GM12878 (cell line): ENCODE results near the gene PMM1.

Experiments
- BACH1 ChIP-seq: fragments of 450-650 bp; IDR thresholded peaks from 2 replicates; pipeline ENCODE4 v1.6.1; 2017; ENCODE audit warnings: mild to moderate bottlenecking, borderline replicate concordance
- BCL3 ChIP-seq: IDR thresholded peaks from 2 replicates; pipeline ENCODE4 v1.6.1; 2011; ENCODE audit warnings: borderline replicate concordance, low read depth, mild to moderate bottlenecking, moderate library complexity, low read length; ENCODE audit not compliant: insufficient read depth, poor library complexity, severe bottlenecking
- CHD2 ChIP-seq: IDR thresholded peaks from 2 replicates; pipeline ENCODE4 v1.6.1; 2011; ENCODE audit warnings: low read depth, low read length, improper control_type of control experiment, borderline replicate concordance
- EP300 ChIP-seq, 2 experiments: fragments of 150-350 bp in 1 of 2; IDR thresholded peaks; 2 replicates each; pipeline ENCODE4 v1.6.1; 2011 to 2012; ENCODE audit warnings: low read depth in 2 of 2, low read length in 2 of 2, borderline replicate concordance in 1 of 2, improper control_type of control experiment in 1 of 2, inconsistent platforms in 1 of 2; ENCODE audit not compliant: control insufficient read depth in 1 of 2
- EZH2 ChIP-seq: IDR thresholded peaks from 2 replicates; pipeline ENCODE4 v1.6.1; 2012; ENCODE audit warnings: low read depth, mild to moderate bottlenecking, control low read depth, inconsistent platforms, low read length, borderline replicate concordance; ENCODE audit not compliant: control insufficient read depth
- JUND ChIP-seq: IDR thresholded peaks from 2 replicates; pipeline ENCODE4 v1.6.1; 2012; ENCODE audit warnings: low read depth, mild to moderate bottlenecking, low read length, improper control_type of control experiment, moderate library complexity
- PAX5 ChIP-seq: IDR thresholded peaks from 2 replicates; pipeline ENCODE4 v1.6.1; 2011; ENCODE audit warnings: low read depth, low read length, borderline replicate concordance
- PML ChIP-seq: IDR thresholded peaks from 2 replicates; pipeline ENCODE4 v1.6.1; 2012; ENCODE audit warnings: low read length, inconsistent platforms
- POU2F2 ChIP-seq: IDR thresholded peaks from 3 replicates; pipeline ENCODE4 v1.6.1; 2011; ENCODE audit warnings: low read depth, mild to moderate bottlenecking, low read length, borderline replicate concordance
- RAD21 ChIP-seq: IDR thresholded peaks from 2 replicates; pipeline ENCODE4 v1.6.1; 2011; ENCODE audit warnings: mild to moderate bottlenecking, low read depth, low read length, moderate library complexity; ENCODE audit not compliant: insufficient read depth
- RBBP5 ChIP-seq: fragments of 200-600 bp; sonication (generic); conservative IDR thresholded peaks from 2 replicates; pipeline ENCODE4 v1.6.1; 2016
- TF ChIP-seq, protein P1 (sequence below), 3 experiments: IDR thresholded peaks in 2 of 3; conservative IDR thresholded peaks in 1 of 3; 2 replicates each; pipeline ENCODE4 v1.5.1; 2011; ENCODE audit warnings: low read depth in 3 of 3, low read length in 3 of 3, mild to moderate bottlenecking in 3 of 3, control low read depth in 2 of 3, moderate library complexity in 2 of 3, inconsistent platforms in 1 of 3, mixed read lengths in 1 of 3; ENCODE audit not compliant: control insufficient read depth in 2 of 3, insufficient read depth in 1 of 3; ENCODE audit errors: extremely low read depth in 1 of 3

DNA sequence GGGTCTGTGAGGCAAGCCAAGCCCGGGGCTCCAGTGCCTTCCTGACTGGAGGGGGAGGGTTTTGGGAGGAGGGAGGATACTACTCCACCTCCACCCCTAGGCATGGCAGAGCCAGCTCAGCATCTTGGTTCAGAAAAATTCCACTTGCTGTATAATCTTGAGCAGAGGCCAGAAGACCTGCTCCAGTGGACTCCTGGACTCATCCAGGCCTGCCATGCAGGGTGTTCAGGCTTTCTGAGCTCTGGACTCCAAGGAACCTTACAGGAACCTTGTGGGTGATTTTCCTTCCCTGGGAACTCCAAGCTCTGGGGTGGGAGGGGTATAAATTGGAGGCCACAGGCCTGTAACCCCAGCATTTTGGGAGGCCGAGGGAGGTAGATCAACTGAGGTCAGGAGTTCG, 19.4 kb downstream of the PMM1 start:
- no peak for TF ChIP-seq CHD2
- TF ChIP-seq PML: no peak
- no peak for TF ChIP-seq EZH2
- no peak for TF ChIP-seq BACH1
- no peak for TF ChIP-seq RBBP5
- TF ChIP-seq PAX5: no peak
- no peak for TF ChIP-seq POU2F2
- TF ChIP-seq EP300 (IDR thresholded peaks at IDR 0.05; ENCODE audit: borderline replicate concordance in 1 of 2, control insufficient read depth in 1 of 2, low read depth in 2 of 2, low read length in 2 of 2): no peak
- TF ChIP-seq, protein P1, sequence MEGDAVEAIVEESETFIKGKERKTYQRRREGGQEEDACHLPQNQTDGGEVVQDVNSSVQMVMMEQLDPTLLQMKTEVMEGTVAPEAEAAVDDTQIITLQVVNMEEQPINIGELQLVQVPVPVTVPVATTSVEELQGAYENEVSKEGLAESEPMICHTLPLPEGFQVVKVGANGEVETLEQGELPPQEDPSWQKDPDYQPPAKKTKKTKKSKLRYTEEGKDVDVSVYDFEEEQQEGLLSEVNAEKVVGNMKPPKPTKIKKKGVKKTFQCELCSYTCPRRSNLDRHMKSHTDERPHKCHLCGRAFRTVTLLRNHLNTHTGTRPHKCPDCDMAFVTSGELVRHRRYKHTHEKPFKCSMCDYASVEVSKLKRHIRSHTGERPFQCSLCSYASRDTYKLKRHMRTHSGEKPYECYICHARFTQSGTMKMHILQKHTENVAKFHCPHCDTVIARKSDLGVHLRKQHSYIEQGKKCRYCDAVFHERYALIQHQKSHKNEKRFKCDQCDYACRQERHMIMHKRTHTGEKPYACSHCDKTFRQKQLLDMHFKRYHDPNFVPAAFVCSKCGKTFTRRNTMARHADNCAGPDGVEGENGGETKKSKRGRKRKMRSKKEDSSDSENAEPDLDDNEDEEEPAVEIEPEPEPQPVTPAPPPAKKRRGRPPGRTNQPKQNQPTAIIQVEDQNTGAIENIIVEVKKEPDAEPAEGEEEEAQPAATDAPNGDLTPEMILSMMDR (IDR thresholded peaks at IDR 0.05 in 2 of 3, conservative IDR thresholded peaks at IDR 0.05 in 1 of 3; ENCODE audit: control insufficient read depth in 2 of 3, extremely low read depth in 1 of 3, insufficient read depth in 1 of 3, low read depth in 3 of 3, low read length in 3 of 3): no peak
- TF ChIP-seq BCL3: no peak
- TF ChIP-seq RAD21: no peak
- no peak for TF ChIP-seq JUND
